HepG2 (cell line): ENCODE results near the gene SYS1. TPM values are rescaled to one million over a fixed set of nuclear protein-coding genes. Genes with fewer than 3 reads are reported as not detected.

Experiments used
- DRAP1 ChIP-seq: IDR thresholded peaks from 2 replicates; pipeline ENCODE4 v1.6.1; 2016; ENCODE audit warnings: missing genetic modification reagents, missing compliant biosample characterization
- EZH2 ChIP-seq: conservative IDR thresholded peaks from 2 replicates; pipeline ENCODE4 v1.6.1; 2012; ENCODE audit warnings: mild to moderate bottlenecking, low read depth, low read length, moderate library complexity
- FOXJ3 ChIP-seq: sonication (generic); formaldehyde crosslinking; IDR thresholded peaks from 2 replicates; pipeline ENCODE4 v1.4.0; 2020; ENCODE audit warnings: missing genetic modification reagents, mild to moderate bottlenecking, borderline replicate concordance
- IKZF1 ChIP-seq: fragments of 450-650 bp; IDR thresholded peaks from 2 replicates; pipeline ENCODE4 v1.7.1; 2016
- JUND ChIP-seq: sonication (generic); formaldehyde crosslinking; IDR thresholded peaks from 2 replicates; pipeline ENCODE4 v1.8.0; 2022; ENCODE audit warnings: mild to moderate bottlenecking, missing genetic modification reagents
- MAZ ChIP-seq, 2 experiments: sonication (generic) in 1 of 2; formaldehyde crosslinking in 1 of 2; IDR thresholded peaks; 2 replicates each; pipeline versions ENCODE4 v1.5.0 to v1.6.1; 2012 to 2020; ENCODE audit warnings: low read depth in 2 of 2, mild to moderate bottlenecking in 2 of 2, borderline replicate concordance in 1 of 2, improper control_type of control experiment in 1 of 2, low read length in 1 of 2, missing genetic modification reagents in 1 of 2, moderate library complexity in 1 of 2
- MEIS1 ChIP-seq: sonication (generic); formaldehyde crosslinking; IDR thresholded peaks from 2 replicates; pipeline ENCODE4 v1.9.0; 2021; ENCODE audit warnings: mild to moderate bottlenecking, missing genetic modification reagents, moderate library complexity, borderline replicate concordance
- NFE2 ChIP-seq: sonication (generic); formaldehyde crosslinking; IDR thresholded peaks from 2 replicates; pipeline ENCODE4 v1.4.0; 2020; ENCODE audit warnings: missing genetic modification reagents
- PHF21A ChIP-seq: sonication (generic); formaldehyde crosslinking; IDR thresholded peaks from 2 replicates; pipeline ENCODE4 v1.5.0; 2020; ENCODE audit warnings: mild to moderate bottlenecking, missing genetic modification reagents
- SIX4 ChIP-seq: sonication (generic); formaldehyde crosslinking; IDR thresholded peaks from 2 replicates; pipeline ENCODE4 v1.4.0; 2020; ENCODE audit warnings: missing genetic modification reagents
- TGIF2 ChIP-seq: IDR thresholded peaks from 2 replicates; pipeline ENCODE4 v1.6.1; 2016; ENCODE audit warnings: control low read depth, missing compliant biosample characterization
- TP53 ChIP-seq: sonication (generic); formaldehyde crosslinking; conservative IDR thresholded peaks from 2 replicates; pipeline ENCODE4 v1.4.0; 2020; ENCODE audit warnings: missing genetic modification reagents
- ZNF350 ChIP-seq: sonication (generic); formaldehyde crosslinking; IDR thresholded peaks from 2 replicates; pipeline ENCODE4 v1.4.0; 2020; ENCODE audit warnings: mild to moderate bottlenecking, low read depth, missing genetic modification reagents, borderline replicate concordance
- ZNF354B ChIP-seq: sonication (generic); formaldehyde crosslinking; IDR thresholded peaks from 2 replicates; pipeline ENCODE4 v1.8.0; 2022; ENCODE audit warnings: mild to moderate bottlenecking, missing genetic modification reagents
- ZNF75D ChIP-seq: sonication (generic); formaldehyde crosslinking; IDR thresholded peaks from 2 replicates; pipeline ENCODE4 v1.8.1; 2023; ENCODE audit warnings: missing genetic modification reagents, mild to moderate bottlenecking, borderline replicate concordance
- ZNF775 ChIP-seq: sonication (generic); formaldehyde crosslinking; IDR thresholded peaks from 2 replicates; pipeline ENCODE4 v1.4.0; 2020; ENCODE audit warnings: missing genetic modification reagents, mild to moderate bottlenecking, moderate library complexity, borderline replicate concordance
- ZNF83 ChIP-seq: sonication (generic); formaldehyde crosslinking; IDR thresholded peaks from 2 replicates; pipeline ENCODE4 v1.4.0; 2020; ENCODE audit warnings: missing genetic modification reagents, mild to moderate bottlenecking, borderline replicate concordance
- polyA plus RNA-seq, 8 experiments: library from polyadenylated mRNA; depleted of rRNA in 3 of 8; stranded (reverse) in 7 of 8; unstranded in 1 of 8; fragments of >200 nt; fragmentation: Illumina TruSeq in 4 of 8; extraction: Trizol in 4 of 8; gene quantifications; 2 replicates each; pipeline versions ENCODE4 v1.2.1 to v1.2.3, GENCODE V29; 2011 to 2016; ENCODE audit warnings: low read depth in 4 of 8, missing spikeins in 1 of 8, mixed read lengths in 1 of 8; ENCODE audit not compliant: insufficient read depth in 1 of 8
- total RNA-seq, 5 experiments: library from RNA; depleted of rRNA; stranded (reverse); fragments of >200 nt; fragmentation: Illumina TruSeq; extraction: Trizol; gene quantifications; 2 replicates each; pipeline ENCODE4 v1.2.3, GENCODE V29; 2016; ENCODE audit warnings: low read depth in 1 of 5
- TF ChIP-seq, protein P1 (sequence below): IDR thresholded peaks from 2 replicates; pipeline ENCODE4 v1.4.0; 2020; ENCODE audit warnings: mild to moderate bottlenecking, missing genetic modification reagents
- TF ChIP-seq, protein P2 (sequence below): sonication (generic); formaldehyde crosslinking; IDR thresholded peaks from 2 replicates; pipeline ENCODE4 v1.4.0; 2020; ENCODE audit warnings: mild to moderate bottlenecking, missing genetic modification reagents

The SYS1 gene
- total and polyA plus RNA-seq, 2 of the 13 experiments (the other 11 are each of a cell fraction or from before 2014, with no cell fraction given): 38.3 to 65.6 TPM

- TF ChIP-seq ZNF75D (CRISPR knock-in tag) (no peak), ZNF350 (CRISPR knock-in tag) (no peak), JUND (no peak; the same call in 1 of the 2 replicates), MEIS1 (CRISPR knock-in tag) (no peak), MAZ (IDR thresholded peaks at IDR 0.05; ENCODE audit: borderline replicate concordance, low read depth, low read length) (no peak; the same call in 1 of the 2 replicates), MAZ (CRISPR knock-in tag; IDR thresholded peaks at IDR 0.05; ENCODE audit: low read depth) (no peak), PHF21A (CRISPR knock-in tag) (peak; percentile 90), NFE2 (CRISPR knock-in tag) (no peak), ZNF83 (CRISPR knock-in tag) (no peak), TGIF2 (CRISPR knock-in tag) (no peak; the same call in 1 of the 2 replicates), TP53 (CRISPR knock-in tag) (no peak), SIX4 (no peak), ZNF354B (CRISPR knock-in tag) (no peak), IKZF1 (no peak), DRAP1 (CRISPR knock-in tag) (no peak), FOXJ3 (CRISPR knock-in tag) (0 out of 2 replicates have a peak, but pooled peaks have one; percentile 73), EZH2 (no peak), ZNF775 (no peak)
- TF ChIP-seq, protein P1, sequence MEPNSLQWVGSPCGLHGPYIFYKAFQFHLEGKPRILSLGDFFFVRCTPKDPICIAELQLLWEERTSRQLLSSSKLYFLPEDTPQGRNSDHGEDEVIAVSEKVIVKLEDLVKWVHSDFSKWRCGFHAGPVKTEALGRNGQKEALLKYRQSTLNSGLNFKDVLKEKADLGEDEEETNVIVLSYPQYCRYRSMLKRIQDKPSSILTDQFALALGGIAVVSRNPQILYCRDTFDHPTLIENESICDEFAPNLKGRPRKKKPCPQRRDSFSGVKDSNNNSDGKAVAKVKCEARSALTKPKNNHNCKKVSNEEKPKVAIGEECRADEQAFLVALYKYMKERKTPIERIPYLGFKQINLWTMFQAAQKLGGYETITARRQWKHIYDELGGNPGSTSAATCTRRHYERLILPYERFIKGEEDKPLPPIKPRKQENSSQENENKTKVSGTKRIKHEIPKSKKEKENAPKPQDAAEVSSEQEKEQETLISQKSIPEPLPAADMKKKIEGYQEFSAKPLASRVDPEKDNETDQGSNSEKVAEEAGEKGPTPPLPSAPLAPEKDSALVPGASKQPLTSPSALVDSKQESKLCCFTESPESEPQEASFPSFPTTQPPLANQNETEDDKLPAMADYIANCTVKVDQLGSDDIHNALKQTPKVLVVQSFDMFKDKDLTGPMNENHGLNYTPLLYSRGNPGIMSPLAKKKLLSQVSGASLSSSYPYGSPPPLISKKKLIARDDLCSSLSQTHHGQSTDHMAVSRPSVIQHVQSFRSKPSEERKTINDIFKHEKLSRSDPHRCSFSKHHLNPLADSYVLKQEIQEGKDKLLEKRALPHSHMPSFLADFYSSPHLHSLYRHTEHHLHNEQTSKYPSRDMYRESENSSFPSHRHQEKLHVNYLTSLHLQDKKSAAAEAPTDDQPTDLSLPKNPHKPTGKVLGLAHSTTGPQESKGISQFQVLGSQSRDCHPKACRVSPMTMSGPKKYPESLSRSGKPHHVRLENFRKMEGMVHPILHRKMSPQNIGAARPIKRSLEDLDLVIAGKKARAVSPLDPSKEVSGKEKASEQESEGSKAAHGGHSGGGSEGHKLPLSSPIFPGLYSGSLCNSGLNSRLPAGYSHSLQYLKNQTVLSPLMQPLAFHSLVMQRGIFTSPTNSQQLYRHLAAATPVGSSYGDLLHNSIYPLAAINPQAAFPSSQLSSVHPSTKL: peak; percentile 32; the same call in 1 of the 2 replicates
- TF ChIP-seq, protein P2, sequence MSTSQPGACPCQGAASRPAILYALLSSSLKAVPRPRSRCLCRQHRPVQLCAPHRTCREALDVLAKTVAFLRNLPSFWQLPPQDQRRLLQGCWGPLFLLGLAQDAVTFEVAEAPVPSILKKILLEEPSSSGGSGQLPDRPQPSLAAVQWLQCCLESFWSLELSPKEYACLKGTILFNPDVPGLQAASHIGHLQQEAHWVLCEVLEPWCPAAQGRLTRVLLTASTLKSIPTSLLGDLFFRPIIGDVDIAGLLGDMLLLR (CRISPR knock-in tag): no peak
Measured at GRCh38 chr20:45359406-45360148, 3.4 kb upstream of the SYS1 start (continued).
